GM18873 (cell line): Measurements from ENCODE around the gene OR2M4.
"Not testable (repeated sequence)": the region's sequence is repeated elsewhere in the genome, so short reads cannot be mapped to it uniquely, and the experiment has no call there.

Experiments used
- ATAC-seq: cut with Tn5 transposase; IDR thresholded peaks from one replicate; pipeline ENCODE4 v1.9.1; 2021; ENCODE audit warnings: mild to moderate bottlenecking, moderate library complexity, moderate number of reproducible peaks; ENCODE audit not compliant: unreplicated experiment, low FRiP score

The OR2M4 gene, protein sequence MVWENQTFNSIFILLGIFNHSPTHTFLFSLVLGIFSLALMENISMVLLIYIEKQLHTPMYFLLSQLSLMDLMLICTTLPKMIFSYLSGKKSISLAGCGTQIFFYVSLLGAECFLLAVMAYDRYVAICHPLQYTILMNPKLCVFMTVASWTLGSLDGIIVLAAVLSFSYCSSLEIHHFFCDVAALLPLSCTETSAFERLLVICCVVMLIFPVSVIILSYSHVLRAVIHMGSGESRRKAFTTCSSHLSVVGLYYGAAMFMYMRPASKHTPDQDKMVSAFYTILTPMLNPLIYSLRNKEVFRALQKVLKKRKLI

DNA sequence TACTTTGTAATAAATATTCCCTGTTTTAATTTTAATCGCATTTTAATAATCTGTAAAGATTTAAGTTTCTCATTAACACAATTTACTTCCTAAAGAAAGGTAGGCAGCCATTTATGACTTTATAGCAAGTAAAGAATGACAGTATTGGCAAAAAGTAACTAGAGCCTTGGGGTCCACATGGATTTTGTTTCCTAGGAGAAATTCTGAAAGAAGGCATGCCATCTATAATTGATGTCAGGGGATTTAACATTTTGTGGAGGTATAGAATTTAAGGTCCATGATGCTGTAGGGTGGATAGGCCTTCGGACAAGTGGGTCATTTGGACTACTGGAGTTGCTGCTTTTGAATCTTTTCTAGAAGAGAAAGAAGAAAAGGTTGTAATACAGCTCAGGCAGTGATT is at the start of gene OR2M4:
OR2M4 (plus strand) TSS at position 301 of the 400 bp plus-strand sequence. CDS start 7,512 bp downstream, outside the sequence.
- no peak for ATAC-seq

DNA sequence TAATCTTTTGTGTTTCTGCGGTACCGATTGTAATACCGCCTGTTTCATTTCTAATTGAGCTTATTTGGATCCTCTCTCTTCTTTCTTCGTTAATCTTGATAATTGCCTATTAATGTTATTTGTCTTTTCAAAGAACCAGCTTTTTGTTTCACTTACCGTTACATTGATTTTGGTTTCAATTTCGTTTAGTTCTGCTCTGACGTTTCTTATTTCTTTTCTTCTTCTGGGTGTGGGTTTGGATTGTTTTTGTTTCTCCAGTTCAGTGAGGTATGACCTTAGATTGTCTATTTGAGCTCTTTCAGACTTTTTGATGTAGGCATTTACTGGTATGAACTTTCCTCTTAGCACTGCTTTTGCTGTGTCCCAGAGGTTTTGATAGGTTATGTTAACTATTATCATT is 47.2 kb upstream of the OR2M4 start:
- no peak for ATAC-seq

DNA sequence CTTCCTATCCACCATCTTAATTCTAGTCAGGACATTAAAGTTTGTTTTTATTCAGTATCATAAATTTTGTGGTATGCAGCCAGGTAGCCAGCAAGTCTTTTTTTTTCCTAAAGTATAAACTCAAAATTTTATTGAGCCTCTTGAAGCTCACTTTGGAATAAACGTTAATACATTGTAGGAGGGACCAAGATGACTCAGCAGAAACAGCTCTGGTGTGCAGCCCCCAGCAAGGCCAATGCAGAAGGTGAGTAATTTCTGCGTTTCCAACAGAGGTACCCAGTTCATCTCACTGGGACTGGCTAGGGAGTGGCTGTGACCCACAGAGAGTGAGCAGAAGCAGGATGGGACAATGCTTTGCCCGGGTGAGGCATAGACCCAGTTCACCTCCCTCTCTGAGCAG is 43.9 kb upstream of the OR2M4 start:
- no peak for ATAC-seq

DNA sequence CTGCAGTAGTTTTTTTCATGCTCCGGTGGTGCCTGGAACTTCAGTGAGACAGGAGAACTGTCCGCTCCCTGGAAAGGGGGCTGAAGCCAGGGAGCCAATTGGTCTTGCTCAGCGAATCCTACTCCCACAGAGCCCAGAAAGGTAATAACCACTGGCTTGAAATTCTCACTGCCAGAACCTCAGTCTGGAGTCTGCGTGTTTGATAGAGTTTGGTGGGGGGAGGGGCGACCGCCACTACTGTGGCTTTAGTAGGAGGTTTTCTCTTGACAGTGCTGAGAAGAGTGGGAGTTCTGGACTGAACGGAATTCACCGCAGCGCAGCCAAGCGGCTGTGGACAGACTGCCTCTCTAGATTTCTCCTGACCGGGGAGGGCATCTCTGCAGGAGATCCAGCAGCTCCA is 42.2 kb upstream of the OR2M4 start:
- ATAC-seq: no peak

DNA sequence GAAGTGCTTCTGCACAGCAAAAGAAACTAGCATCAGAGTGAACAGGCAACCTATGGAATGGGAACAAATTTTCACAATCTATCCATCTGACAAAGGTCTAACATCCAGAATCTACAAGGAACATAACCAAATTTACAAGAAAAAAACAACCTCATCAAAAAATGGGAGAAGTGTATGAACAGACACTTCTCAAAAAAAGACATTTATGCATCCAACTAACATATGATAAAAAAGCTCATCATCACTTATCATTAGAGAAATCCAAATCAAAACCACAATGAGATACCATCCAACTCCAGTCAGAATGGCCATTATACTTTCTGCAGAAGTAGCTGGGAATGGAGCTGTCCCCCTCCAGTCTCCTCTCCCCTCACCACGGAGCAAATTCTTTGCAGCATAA is 37.1 kb upstream of the OR2M4 start:
- no peak for ATAC-seq

DNA sequence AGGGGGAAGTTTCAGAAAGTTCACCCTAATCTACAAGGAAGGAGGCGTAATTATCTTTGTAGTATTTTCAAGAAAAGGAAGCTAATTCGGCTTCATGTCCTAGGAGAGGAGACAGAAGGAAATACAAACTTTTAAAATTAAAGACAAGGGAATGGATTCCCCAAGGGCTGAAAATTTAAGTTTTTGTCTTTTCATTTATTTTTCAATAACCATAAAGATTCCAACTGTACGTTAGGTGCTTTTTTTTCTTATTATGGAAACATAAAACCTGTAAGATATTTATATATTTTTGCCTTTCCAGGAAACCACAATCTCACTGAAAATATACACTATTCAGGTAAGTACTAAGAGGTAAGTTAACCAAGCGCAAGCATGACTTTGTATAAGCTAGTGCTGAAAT is 34.3 kb upstream of the OR2M4 start, which contains the start of gene OR2M3:
OR2M3 (plus strand) TSS at position 301 of the 400 bp plus-strand sequence. CDS start 5,803 bp downstream, outside the sequence.
- no peak for ATAC-seq

DNA sequence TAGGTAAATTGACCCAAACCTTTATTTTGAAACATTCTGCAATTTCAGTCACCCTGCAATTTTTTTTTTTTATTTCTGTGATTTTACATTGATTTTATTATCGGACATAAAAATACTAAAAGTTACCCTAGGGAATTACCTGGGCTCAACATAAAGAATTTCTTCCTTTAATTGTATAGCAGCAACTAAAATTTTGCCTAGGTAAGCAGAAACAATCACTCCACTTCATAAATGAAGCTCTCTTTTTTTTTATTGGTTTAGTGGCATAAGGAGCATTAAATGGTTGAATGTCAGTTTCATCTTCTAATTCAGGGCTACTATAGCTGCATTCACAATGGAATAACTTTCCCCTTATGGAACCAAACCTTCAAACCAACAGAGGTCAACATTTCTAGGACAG is 15.3 kb upstream of the OR2M4 start:
- no peak for ATAC-seq

DNA sequence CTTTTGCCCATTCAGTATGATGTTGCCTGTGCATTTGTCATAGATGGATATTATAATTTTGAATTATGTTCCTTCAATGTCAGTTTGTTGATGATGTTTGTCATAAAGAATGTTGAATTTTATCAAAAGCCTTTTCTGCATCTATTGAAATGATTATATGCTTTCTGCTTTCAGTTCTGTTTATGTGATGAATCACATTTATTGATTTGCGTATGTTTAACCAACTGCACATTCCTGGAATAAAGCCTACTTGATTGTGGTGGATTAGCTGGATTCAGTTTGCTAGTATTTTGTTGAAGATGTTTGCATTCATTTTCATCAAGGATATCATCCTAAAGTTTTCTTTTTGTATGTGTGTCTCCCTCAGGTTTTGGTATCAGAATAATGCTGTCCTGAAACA is 5.7 kb upstream of the OR2M4 start:
- ATAC-seq: no peak

DNA sequence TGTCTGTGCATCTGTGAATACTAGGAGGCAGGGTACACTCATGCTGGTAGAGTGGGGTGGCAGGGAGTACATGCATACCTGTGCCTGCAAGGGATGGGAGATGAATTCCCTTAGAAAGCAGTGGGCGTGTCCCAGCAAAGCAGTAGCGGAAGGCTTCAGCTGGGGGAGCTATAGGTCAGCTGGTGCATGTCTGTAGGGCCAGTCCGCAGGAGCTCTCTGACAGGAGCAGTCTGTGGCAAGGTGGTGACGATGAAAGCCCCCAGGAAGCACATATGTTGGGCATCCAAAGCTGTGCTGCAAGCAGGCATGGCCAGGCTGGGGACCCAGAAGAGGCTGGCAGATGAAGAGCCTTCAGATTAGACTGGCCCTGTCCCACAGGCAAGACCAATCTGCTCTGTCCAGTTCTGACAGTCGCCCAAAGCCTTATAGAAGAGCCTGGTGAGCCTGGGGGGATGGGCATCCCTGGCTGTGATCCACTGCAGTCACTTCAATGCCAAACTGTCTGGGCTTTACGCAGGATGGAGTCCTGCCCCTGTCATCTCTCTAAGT is 1.8 kb upstream of the OR2M4 start:
- ATAC-seq: no peak

DNA sequence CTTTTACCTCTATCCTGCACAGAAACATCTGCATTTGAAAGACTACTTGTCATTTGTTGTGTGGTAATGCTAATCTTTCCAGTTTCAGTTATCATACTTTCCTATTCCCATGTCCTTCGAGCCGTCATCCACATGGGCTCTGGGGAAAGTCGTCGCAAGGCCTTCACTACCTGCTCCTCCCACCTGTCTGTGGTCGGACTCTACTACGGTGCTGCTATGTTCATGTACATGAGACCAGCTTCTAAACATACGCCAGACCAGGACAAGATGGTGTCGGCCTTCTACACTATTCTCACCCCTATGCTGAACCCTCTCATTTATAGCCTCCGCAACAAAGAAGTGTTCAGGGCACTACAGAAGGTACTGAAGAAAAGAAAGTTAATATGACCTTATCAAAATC is 8.3 kb downstream of the OR2M4 start:
- no peak for ATAC-seq

DNA sequence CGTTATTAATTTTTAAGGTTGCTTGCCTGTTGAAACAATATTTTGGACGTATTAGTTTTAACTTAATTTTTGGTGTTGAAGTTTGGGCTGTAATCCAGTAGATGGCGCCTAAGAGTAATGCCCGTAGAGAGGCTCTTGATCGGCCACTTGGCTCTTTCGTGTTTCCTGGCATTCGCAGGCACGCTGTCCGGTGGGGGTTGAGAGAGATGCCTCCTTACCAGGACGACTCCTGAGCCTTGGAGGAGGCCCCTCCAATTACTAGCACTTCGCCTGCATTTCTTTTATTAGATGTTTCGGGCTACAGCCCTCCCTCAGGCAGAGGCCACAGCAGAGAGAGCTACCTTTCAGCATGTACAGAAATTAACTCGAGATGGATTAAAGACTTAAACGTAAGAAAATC is 12.0 kb downstream of the OR2M4 start:
- ATAC-seq: peak; percentile 85

DNA sequence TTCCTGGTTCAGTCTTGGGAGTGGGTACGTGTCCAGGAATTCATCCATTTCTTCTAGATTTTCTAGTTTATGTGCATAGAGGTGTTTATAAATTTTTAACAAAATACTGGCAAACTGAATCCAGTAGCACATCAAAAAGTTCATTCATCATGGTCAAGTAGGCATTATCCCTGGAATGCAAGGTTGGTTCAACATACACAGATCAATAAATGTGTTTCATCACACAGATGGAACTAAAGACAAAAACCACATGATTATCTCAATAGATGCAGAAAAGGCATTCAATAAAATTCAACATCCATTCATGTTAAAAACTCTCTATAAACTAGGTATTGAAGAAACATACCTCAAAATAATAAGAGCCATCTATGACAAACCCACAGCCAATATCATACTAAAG is 28.1 kb downstream of the OR2M4 start:
- not testable (repeated sequence) for ATAC-seq

DNA sequence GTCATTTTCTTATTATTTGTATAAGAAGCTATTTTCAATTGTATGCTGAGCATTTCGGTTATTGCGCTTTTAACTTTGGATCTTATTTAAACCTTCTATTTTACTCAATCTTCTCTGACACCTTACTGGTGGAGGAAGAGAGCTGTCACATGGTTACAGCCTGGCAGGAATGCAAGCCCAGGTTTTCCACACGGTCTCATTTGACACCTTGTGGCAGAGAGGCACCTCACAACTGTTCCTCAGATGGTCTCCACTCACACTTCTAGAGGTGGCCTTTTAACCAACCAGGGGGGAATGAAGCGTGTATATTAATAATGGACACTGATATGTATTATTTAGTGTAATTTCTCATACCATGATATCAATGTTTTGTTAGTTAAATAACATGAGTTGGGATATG is 37.0 kb downstream of the OR2M4 start:
- no peak for ATAC-seq

DNA sequence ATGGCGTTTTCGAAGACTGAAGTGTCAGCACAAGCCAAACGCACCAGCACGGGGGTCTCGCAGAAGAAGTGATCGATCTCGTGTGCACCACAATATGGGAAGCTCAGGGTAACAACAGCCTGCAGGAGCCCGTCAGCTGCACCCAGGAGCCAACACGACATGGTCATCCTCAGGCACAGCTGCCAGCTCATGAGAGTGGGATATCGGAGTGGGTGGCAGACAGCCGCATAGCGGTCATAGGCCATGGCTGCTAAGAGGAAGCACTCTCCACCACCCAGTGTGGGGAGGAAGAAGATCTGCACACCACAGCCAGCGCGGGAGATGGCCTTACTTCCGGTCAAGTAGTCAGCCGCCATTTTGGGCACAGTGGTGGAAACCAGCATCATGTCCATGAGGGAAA is 42.0 kb downstream of the OR2M4 start:
- ATAC-seq: not testable (repeated sequence)

DNA sequence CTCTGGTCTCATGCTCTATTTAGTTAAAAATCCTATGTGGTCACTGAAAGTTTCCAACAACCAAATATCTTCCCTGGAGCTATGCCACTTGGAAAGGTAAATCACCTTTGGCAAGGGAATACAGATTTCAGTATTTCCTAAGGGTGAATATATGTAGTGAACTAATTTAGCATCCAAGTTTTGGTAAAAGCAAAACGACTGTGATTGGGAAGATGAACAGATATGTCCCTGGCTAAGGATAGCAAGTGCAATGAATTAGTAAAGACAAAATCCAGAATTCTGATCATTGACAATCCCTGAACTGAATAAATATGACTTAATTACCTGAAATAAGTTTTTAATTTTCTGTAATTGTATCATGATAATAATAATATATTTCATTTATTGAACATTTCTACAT is 46.7 kb downstream of the OR2M4 start, which contains the start of gene OR2T33:
OR2T33 (minus strand) TSS at position 101 of the 400 bp plus-strand sequence. CDS start 4,162 bp downstream, outside the sequence.
- no peak for ATAC-seq

DNA sequence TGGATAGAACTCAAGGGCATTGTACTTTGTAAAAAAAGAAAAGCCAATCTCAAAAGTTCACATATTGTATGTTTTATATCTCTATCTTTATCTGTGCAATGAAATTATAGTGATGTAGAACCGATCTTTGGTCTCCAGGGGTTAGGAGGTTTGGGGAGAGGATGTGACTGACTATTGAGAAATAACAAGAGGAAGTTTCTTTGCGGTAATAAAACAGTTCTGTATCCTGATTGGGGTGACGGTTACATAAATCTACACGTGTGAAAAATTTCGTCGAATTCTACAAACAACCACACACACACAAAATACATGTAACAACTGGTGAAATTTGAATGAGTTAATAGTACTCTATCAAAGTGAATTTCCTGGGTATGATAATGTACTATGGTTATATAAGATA is 57.2 kb downstream of the OR2M4 start:
- no peak for ATAC-seq
